GM21526 (cell line): ENCODE data around the gene CDC14C.
"Not testable (repeated sequence)": the region's sequence is repeated elsewhere in the genome, so short reads cannot be mapped to it uniquely, and the experiment has no call there.

ENCODE experiments used
- ATAC-seq: cut with Tn5 transposase; IDR thresholded peaks from one replicate; pipeline ENCODE4 v1.9.1; 2021; ENCODE audit warnings: moderate library complexity; ENCODE audit not compliant: unreplicated experiment, low FRiP score

CDC14C gene

DNA sequence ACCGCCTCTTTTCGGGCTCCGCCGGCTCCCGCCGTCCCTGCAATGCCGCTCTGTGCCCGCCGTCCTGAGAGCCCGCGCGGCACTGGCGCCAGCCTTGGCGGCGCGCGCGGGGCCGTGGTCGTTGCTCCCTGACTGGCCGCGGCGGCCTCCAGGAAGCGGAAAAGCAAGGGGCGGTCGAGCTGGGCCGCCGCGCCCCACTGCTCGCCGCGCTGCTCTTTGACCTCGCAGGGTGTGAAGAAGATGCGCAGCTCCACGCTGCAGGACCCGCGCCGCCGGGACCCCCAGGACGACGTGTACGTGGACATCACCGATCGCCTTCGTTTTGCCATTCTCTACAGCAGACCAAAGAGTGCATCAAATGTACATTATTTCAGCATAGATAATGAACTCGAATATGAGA lies at the start of gene CDC14C:
CDC14C (plus strand) TSS at position 115 of the 400 bp plus-strand sequence; CDS start at position 241, 126 bp downstream.
- ATAC-seq, result no peak

DNA sequence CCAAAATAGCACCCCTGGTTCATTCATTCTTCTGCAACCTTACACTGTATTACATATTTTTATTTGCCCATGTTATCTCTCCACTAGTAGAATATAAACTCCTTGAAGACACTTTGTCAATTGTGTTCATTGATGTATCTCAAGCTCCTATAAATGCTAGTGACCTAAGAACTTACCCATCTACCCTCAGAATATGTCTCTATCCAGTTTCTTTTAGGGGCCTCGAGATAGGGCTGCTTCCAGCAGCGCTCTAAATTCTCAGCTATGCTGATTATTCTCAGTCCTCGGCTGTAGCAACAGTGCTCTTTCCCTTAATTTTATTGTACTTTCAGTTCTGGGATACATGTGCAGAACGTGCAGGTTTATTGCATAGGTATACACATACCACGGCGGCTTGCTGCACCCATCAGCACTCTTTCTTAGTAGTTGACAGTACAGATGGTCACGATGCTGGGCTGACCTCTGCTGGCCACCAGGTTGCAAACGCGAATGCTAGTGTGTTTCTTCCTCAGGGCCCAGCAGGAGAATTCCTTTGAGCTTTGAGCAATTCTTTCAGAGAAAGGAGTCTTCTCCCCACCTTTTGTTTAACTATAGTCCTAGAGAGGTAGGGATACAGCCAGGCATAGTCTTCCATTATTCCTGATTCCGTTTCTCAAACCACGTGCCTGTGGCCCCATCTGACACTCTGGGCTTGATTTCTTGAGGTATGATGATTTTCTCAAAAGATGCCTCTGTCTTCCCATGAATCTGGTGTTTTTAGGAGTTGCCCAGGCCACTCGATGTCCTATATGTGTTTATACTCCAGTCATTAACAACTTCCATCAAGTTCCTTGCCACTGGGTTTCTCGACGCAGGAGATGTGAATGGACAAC lies 49.1 kb upstream of the CDC14C start:
- ATAC-seq, result no peak

- no peak for ATAC-seq
These were observed 48.3 kb upstream of the CDC14C start for GRCh38 chr7:48876087-48876486.

DNA sequence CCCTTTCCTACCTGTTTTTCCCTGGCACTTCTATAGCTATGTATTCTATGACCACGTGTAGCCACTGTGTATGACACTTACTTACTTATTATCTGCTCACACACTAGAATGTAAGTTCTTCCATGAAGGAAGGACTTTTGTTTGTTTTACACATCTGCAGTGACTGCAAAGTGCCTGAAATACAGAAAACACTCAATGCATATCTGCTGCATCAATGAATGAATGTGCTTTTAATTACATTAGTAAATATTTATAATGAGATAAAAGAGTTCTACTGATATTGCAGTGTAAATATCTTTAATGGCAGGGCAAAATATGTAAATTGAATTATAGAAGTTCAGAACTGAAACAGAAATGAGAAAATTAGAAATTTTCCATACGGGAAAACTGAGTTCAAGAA lies 43.5 kb upstream of the CDC14C start:
- no peak for ATAC-seq

GRCh38 chr7:48887500-48887899 lies 36.8 kb upstream of the CDC14C start:
- ATAC-seq, result no peak

- no peak for ATAC-seq
These were observed 29.8 kb upstream of the CDC14C start for GRCh38 chr7:48894574-48894973.

DNA sequence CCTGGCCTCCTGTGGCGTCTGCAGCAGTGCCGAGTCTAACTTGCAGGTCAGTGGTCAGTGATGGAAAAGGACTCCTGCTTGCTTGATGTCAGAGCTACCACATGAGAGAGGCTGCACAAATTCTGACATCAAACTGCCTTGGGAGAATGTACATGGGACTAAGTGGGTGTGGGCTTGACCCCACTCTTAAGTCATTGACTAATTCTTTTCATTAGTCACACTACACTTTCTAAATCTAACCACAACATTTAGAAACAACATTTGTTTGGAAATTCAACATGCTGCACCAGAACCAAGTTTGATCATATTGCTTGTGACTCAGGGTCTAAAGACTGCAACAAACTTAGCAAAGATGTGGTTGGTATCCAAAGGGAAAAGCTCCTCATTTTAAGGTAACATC lies 24.4 kb upstream of the CDC14C start:
- ATAC-seq, result no peak

DNA sequence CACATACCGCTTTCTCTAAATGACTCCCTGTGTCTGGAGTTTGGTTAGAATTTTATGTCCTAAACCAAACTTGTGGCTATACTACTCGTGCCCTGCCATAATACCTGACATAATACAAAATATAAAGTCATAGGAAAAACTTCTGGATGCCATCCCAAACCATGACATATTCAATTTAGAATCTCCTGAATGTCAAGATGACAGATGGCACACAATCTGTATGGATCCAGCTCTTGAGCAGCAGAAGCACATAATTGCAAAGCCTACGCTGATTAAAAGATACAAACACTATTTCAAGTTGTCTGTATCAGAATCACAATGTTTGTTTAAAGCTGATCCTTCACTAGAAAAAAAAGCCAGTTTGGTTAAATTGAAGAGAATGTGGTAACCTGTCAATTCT lies 22.4 kb upstream of the CDC14C start:
- no peak for ATAC-seq

GRCh38 chr7:48904975-48905374 lies 19.4 kb upstream of the CDC14C start:
- ATAC-seq, result no peak

DNA sequence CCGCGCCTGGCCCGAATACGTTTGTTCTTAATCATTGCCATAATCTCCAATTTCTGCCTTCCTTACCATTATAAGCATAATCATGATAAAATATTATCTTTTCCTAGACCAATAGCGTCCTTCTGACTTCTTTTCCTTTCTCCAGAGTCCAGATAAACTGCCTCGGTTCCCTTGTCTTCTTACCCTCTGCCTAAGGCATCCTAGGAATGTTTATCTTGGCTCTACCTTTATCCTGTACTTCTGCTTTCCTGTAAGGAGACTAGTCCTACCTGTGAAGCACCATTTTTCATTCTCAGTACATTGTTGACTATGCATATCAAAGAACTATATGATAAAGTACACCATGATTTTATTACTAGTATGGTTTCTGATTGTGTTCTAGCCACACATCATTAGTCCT lies 18.7 kb upstream of the CDC14C start:
- not testable (repeated sequence) for ATAC-seq

DNA sequence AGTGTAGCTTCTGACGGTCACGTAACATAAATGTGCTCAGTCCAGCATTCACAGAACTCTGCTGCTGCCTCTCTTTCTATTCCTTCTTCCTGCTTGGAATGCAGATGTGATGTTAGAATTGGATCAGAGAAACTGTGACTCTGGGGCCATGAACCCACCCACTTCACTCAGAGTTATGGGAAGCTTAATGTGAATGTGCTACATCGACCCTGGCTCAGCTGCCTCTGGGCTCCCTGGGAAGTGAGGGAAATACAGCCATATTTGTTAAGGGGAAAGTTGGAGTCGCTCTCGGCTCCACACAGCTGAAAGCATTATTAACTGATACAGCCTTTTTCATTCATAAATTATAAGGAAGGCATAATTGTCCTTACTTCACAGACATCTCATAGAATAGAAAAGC lies 14.5 kb upstream of the CDC14C start:
- ATAC-seq, result not testable (repeated sequence)

DNA sequence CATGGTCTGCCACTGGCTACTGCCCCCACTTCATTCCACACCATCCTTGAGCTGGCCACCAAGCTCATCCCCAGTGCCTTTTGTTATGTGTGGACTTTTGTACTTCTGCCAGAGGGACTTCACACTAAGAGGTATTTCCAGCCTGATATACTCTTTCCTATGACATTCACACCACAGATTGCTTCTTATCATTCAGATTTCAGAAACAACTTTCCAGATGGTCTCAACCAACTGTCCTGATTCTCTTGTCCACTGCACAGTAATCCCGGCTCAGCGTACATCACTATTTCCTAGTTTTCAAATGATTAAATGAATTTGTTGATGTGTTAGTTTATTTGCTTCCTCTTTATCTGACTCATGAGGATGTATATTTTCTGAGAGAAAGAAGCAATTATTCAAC lies 7.1 kb downstream of the CDC14C start:
- no peak for ATAC-seq

GRCh38 chr7:48932126-48932910 lies 8.0 kb downstream of the CDC14C start:
- no peak for ATAC-seq

DNA sequence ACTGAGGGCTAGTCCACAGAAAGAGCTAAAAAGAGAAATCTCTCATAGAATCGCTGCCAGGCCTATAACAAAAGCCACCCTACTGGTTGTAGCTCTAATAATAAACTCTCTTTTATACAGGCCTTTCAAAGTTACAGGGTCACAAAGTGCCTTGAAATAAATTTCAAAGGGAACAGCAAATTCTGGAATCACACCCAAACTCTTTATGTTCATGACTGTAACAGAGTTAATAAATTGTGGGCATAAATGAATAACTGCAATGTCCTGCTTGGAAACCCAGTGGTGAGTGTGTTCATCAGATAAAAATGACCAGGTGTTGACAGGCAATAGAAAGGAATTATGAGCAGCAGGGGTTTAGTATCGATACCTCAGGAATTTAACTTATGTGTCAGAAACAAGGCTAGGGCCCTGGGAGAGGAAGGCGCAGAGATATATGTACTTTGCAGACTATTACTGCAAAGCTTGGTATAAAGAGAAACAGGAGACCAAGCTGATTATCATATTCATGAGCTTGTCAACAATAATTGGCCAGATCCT lies 9.3 kb downstream of the CDC14C start:
- ATAC-seq, result no peak

GRCh38 chr7:48938539-48939295 lies 14.4 kb downstream of the CDC14C start:
- no peak for ATAC-seq

GRCh38 chr7:48943279-48943990 lies 19.1 kb downstream of the CDC14C start:
- no peak for ATAC-seq

DNA sequence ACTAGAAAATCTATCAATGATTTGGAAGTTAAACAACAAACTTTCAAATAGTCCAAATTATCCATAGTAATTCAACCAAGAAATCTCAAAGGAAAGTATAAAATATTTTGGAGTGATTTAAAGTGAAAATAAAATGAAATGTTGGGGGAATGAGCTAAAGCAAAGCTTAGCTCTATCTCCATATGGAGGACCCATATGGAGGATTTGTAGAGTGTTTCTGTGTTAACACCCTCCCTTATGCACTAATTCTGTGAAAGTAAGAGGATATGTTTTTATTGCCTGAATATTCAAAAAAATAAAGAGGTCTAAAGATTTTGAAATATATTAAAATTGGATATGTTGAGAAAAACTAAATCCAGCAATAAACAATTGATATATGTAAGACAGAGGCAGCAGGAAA lies 31.6 kb downstream of the CDC14C start:
- no peak for ATAC-seq

GRCh38 chr7:48959676-48960075 lies 35.3 kb downstream of the CDC14C start:
- ATAC-seq, result no peak

DNA sequence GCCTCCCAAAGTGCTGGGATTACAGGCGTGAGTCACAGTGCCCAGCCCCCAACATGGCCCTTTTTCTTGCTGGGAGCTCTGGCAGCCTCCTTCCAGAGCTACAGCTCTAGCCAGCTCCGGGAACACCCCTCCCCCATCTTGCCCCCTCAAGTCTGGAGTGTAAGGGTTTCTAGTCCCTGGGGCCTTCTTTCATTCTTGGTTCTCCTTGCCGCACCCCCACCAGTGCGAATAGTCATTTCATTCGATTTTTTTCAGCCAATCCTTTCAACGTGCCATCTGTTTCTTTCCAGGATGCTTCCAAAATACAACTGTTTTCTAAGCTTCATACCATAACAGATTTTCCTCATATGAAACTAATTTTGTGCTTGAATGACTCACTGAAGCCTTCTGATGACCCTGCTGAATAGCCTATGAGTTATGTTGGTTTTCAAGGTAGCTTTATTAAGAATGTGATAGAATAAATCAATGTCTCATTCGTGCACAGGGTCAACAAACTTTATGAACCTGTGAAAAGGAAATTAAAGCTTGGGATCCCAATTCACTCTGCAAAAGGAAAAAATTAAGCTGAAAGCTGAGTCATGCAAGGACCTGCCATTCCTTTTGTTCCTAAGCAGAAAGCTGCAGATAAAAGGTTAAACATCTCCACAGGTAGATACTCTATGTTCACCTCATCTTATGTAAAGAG lies 38.6 kb downstream of the CDC14C start:
- no peak for ATAC-seq

- no peak for ATAC-seq
These were observed 39.7 kb downstream of the CDC14C start for GRCh38 chr7:48964074-48964473.
